Measurements from ENCODE around the gene FOXD2. TPM values are rescaled to one million over a fixed set of nuclear protein-coding genes. Genes with fewer than 3 reads are reported as not detected.

Gene FOXD2
- total and polyA plus RNA-seq, 2 donors (not counting 1 experiment from before 2014, with no cell fraction given) = 0.24 to 0.37 TPM

- Histone ChIP-seq H4K20me1 (ENCODE audit: control insufficient read depth, insufficient read depth, low read length, poor library complexity, severe bottlenecking) (no peaks in the 10 kb centered on the region), H3K9ac (ENCODE audit: low read length) (no peak overlapping the region), H3K9me3 (ENCODE audit: control extremely low read depth in 1 of 3, control insufficient read depth in 2 of 3, insufficient read depth in 1 of 3, low read length in 2 of 3) (no peaks in the 10 kb centered on the region), H3K4me1 (ENCODE audit: control insufficient read depth in 2 of 2, insufficient read depth in 2 of 2, low read length in 2 of 2) (no peaks in the 10 kb centered on the region), H2AFZ (ENCODE audit: insufficient read depth, low read depth, low read length, poor library complexity, severe bottlenecking) (no peak overlapping the region), H3K27me3 (replicated peaks in 1 of 4; ENCODE audit: control extremely low read depth in 1 of 4, control insufficient read depth in 3 of 4, insufficient read depth in 4 of 4, low read length in 3 of 4) (peaks cover 0 to 44% (median 17%) of the 10 kb centered on the region in 4 experiments), H3K36me3 (replicated peaks in 1 of 2; ENCODE audit: control extremely low read depth in 1 of 2, control insufficient read depth in 1 of 2, extremely low read depth in 1 of 2, insufficient read depth in 2 of 2, low read length in 1 of 2) (no peaks in the 10 kb centered on the region), H3K4me2 (replicated peaks; ENCODE audit: low read depth, low read length, poor library complexity, severe bottlenecking) (no peak overlapping the region), H3K79me2 (ENCODE audit: control insufficient read depth, insufficient read depth, low read length) (no peaks in the 10 kb centered on the region), H3K4me3 (ENCODE audit: control extremely low read depth in 1 of 5, extremely low read depth in 1 of 5, insufficient read depth in 1 of 5, low read depth in 2 of 5, low read length in 4 of 5) (no peak overlapping the region), H3K27ac (ENCODE audit: low read length in 2 of 2) (no peak overlapping the region)
- Mint-ChIP-seq H3K27me3 (peaks cover 66% of the 10 kb centered on the region), H3K4me3 (peak overlapping the region; percentile 49), H3K4me1 (peaks cover 8% of the 10 kb centered on the region), H3K27ac (no peak overlapping the region), H3K9me3 (ENCODE audit: insufficient read depth) (no peaks in the 10 kb centered on the region)
- CTCF ChIA-PET = no interaction called here
- intact Hi-C loops (cut with micrococcal nuclease) = no loop called here
- ATAC-seq (ENCODE audit: low read depth) (no peak), DNase-seq (peak; percentile 11)
- POLR2A ChIA-PET = no interaction called here
- 50% methylated on average over 39 of the region's 39 CpGs for WGBS (ENCODE audit: insufficient coverage)
- TF ChIP-seq EZH2 (IDR thresholded peaks at IDR 0.05; ENCODE audit: borderline replicate concordance, insufficient read depth, low read depth, low read length, poor library complexity, severe bottlenecking) = no peak
- no peak for TF ChIP-seq CTCF (IDR thresholded peaks at IDR 0.05)
Observed at GRCh38 chr1:47417170-47418044, 20.4 kb upstream of the FOXD2 start.

- Histone ChIP-seq H3K27me3 (replicated peaks in 1 of 4; ENCODE audit: control extremely low read depth in 1 of 4, control insufficient read depth in 3 of 4, insufficient read depth in 4 of 4, low read length in 3 of 4) (peaks cover 0 to 44% (median 17%) of the 10 kb centered on the region in 4 experiments), H3K9me3 (ENCODE audit: control extremely low read depth in 1 of 3, control insufficient read depth in 2 of 3, insufficient read depth in 1 of 3, low read length in 2 of 3) (no peaks in the 10 kb centered on the region), H3K4me1 (ENCODE audit: control insufficient read depth in 2 of 2, insufficient read depth in 2 of 2, low read length in 2 of 2) (no peaks in the 10 kb centered on the region), H3K9ac (ENCODE audit: low read length) (no peak overlapping the region), H3K79me2 (ENCODE audit: control insufficient read depth, insufficient read depth, low read length) (no peaks in the 10 kb centered on the region), H4K20me1 (ENCODE audit: control insufficient read depth, insufficient read depth, low read length, poor library complexity, severe bottlenecking) (no peaks in the 10 kb centered on the region), H2AFZ (ENCODE audit: insufficient read depth, low read depth, low read length, poor library complexity, severe bottlenecking) (no peak overlapping the region), H3K4me2 (replicated peaks; ENCODE audit: low read depth, low read length, poor library complexity, severe bottlenecking) (no peak overlapping the region), H3K4me3 (ENCODE audit: control extremely low read depth in 1 of 5, extremely low read depth in 1 of 5, insufficient read depth in 1 of 5, low read depth in 2 of 5, low read length in 4 of 5) (no peak overlapping the region), H3K27ac (ENCODE audit: low read length in 2 of 2) (no peak overlapping the region), H3K36me3 (replicated peaks in 1 of 2; ENCODE audit: control extremely low read depth in 1 of 2, control insufficient read depth in 1 of 2, extremely low read depth in 1 of 2, insufficient read depth in 2 of 2, low read length in 1 of 2) (no peaks in the 10 kb centered on the region)
- Mint-ChIP-seq H3K4me3 (peak overlapping the region; percentile 27), H3K9me3 (ENCODE audit: insufficient read depth) (no peaks in the 10 kb centered on the region), H3K27me3 (peaks cover 66% of the 10 kb centered on the region), H3K27ac (no peak overlapping the region), H3K4me1 (peaks cover 8% of the 10 kb centered on the region)
- ChIA-PET POLR2A (no interaction called here), CTCF (no interaction called here)
- DNase-seq (no peak), ATAC-seq (ENCODE audit: low read depth) (no peak)
- 100% methylated on average over 2 of the region's 2 CpGs for WGBS (ENCODE audit: insufficient coverage)
- intact Hi-C loops (cut with micrococcal nuclease) = no loop called here
- TF ChIP-seq CTCF (IDR thresholded peaks at IDR 0.05) (no peak), EZH2 (IDR thresholded peaks at IDR 0.05; ENCODE audit: borderline replicate concordance, insufficient read depth, low read depth, low read length, poor library complexity, severe bottlenecking) (no peak)
Observed at GRCh38 chr1:47418122-47418521, 19.7 kb upstream of the FOXD2 start.
